ENCODE data around the gene PSME1. TPM values are rescaled to one million over a fixed set of nuclear protein-coding genes. Genes with fewer than 3 reads are reported as not detected.

PSME1 gene
- total and polyA plus RNA-seq, 2 of the 13 experiments (the other 11 are each of a cell fraction or from before 2014, with no cell fraction given), result 159 to 608 TPM

GRCh38 chr14:24113801-24114531 lies 22.0 kb upstream of the PSME1 start (continued):
- TF ChIP-seq ZHX2 (IDR thresholded peaks at IDR 0.05; ENCODE audit: low read depth), result peak; percentile 88
- no peak; the same call in 1 of the 2 replicates for TF ChIP-seq ZHX2 (CRISPR knock-in tag; IDR thresholded peaks at IDR 0.05; ENCODE audit: borderline replicate concordance)
- TF ChIP-seq ZNF234 (CRISPR knock-in tag; conservative IDR thresholded peaks at IDR 0.05), result peak; percentile 93
- TF ChIP-seq TOE1 (CRISPR knock-in tag; IDR thresholded peaks at IDR 0.05), result no peak
- TF ChIP-seq, protein P1, sequence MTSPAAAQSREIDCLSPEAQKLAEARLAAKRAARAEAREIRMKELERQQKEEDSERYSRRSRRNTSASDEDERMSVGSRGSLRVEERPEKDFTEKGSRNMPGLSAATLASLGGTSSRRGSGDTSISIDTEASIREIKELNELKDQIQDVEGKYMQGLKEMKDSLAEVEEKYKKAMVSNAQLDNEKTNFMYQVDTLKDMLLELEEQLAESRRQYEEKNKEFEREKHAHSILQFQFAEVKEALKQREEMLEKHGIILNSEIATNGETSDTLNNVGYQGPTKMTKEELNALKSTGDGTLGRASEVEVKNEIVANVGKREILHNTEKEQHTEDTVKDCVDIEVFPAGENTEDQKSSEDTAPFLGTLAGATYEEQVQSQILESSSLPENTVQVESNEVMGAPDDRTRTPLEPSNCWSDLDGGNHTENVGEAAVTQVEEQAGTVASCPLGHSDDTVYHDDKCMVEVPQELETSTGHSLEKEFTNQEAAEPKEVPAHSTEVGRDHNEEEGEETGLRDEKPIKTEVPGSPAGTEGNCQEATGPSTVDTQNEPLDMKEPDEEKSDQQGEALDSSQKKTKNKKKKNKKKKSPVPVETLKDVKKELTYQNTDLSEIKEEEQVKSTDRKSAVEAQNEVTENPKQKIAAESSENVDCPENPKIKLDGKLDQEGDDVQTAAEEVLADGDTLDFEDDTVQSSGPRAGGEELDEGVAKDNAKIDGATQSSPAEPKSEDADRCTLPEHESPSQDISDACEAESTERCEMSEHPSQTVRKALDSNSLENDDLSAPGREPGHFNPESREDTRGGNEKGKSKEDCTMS (CRISPR knock-in tag; conservative IDR thresholded peaks at IDR 0.05), result no peak; the same call in 1 of the 2 replicates
- no peak; the same call in 1 of the 2 replicates for TF ChIP-seq KLF13 (CRISPR knock-in tag; IDR thresholded peaks at IDR 0.05)
- peak; percentile 96 for TF ChIP-seq MEIS2 (CRISPR knock-in tag; IDR thresholded peaks at IDR 0.05)
- TF ChIP-seq, protein P2, sequence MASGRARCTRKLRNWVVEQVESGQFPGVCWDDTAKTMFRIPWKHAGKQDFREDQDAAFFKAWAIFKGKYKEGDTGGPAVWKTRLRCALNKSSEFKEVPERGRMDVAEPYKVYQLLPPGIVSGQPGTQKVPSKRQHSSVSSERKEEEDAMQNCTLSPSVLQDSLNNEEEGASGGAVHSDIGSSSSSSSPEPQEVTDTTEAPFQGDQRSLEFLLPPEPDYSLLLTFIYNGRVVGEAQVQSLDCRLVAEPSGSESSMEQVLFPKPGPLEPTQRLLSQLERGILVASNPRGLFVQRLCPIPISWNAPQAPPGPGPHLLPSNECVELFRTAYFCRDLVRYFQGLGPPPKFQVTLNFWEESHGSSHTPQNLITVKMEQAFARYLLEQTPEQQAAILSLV (CRISPR knock-in tag; IDR thresholded peaks at IDR 0.05; ENCODE audit: borderline replicate concordance), result peak; percentile 99
- peak; percentile 99 for TF ChIP-seq HOXD1 (CRISPR knock-in tag; IDR thresholded peaks at IDR 0.05)
- no peak for TF ChIP-seq SP1 (IDR thresholded peaks at IDR 0.05)
- TF ChIP-seq SP1 (CRISPR knock-in tag; IDR thresholded peaks at IDR 0.05), result peak; percentile 76
- TF ChIP-seq SNAPC2 (CRISPR knock-in tag; IDR thresholded peaks at IDR 0.05), result peak; percentile 99
- no peak for TF ChIP-seq SRSF4 (IDR thresholded peaks at IDR 0.05; ENCODE audit: low read depth, low read length, poor library complexity, severe bottlenecking)
- TF ChIP-seq ZBTB7B (CRISPR knock-in tag; IDR thresholded peaks at IDR 0.05), result peak; percentile 99
- 0 out of 2 replicates have a peak, but pooled peaks have one; percentile 31 for TF ChIP-seq CBX2 (IDR thresholded peaks at IDR 0.05; ENCODE audit: low read depth, low read length)
- 0 out of 2 replicates have a peak, but pooled peaks have one; percentile 8 for TF ChIP-seq CBX2 (CRISPR knock-in tag; IDR thresholded peaks at IDR 0.05; ENCODE audit: low read depth)
- TF ChIP-seq YEATS4 (CRISPR knock-in tag; IDR thresholded peaks at IDR 0.05; ENCODE audit: borderline replicate concordance), result peak; percentile 100
- TF ChIP-seq, protein P3, sequence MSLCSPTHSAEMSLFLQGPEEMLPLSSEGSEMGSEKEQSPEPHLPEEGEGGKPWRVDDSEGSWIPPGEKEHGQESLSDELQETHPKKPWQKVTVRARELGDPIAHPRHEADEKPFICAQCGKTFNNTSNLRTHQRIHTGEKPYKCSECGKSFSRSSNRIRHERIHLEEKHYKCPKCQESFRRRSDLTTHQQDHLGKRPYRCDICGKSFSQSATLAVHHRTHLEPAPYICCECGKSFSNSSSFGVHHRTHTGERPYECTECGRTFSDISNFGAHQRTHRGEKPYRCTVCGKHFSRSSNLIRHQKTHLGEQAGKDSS (CRISPR knock-in tag; IDR thresholded peaks at IDR 0.05; ENCODE audit: borderline replicate concordance, low read depth), result peak; percentile 93
- TF ChIP-seq ZNF256 (CRISPR knock-in tag; conservative IDR thresholded peaks at IDR 0.05), result 0 out of 2 replicates have a peak, but pooled peaks have one; percentile 78
- TF ChIP-seq ZNF121 (CRISPR knock-in tag; IDR thresholded peaks at IDR 0.05), result peak; percentile 86

Data from HepG2 (cell line).